B cell (primary cell): ENCODE measurements around the gene NTRK2. TPM values are rescaled to one million over a fixed set of nuclear protein-coding genes. Genes with fewer than 3 reads are reported as not detected.

ENCODE experiments used
- ATAC-seq: fragments of 200-7000 bp; cut with Tn5 transposase; one replicate; pipeline ENCODE4 v1.10.0; 2021; ENCODE audit warnings: low read depth, mild to moderate bottlenecking, moderate number of reproducible peaks, moderate library complexity
- CTCF ChIA-PET: fragments of 350-600 bp; sonication (Branson Sonifier 250); formaldehyde crosslinking; loops from one replicate; lab custom pipeline; 2021; ENCODE audit warnings: antibody characterized with exemption, inconsistent platforms; lab: Charles Lee
- POLR2A ChIA-PET: fragments of 350-600 bp; sonication (Branson Sonifier 250); formaldehyde crosslinking; loops from one replicate; lab custom pipeline; 2021; ENCODE audit warnings: antibody characterized with exemption; lab: Charles Lee
- DNase-seq: peaks from one replicate; pipeline ENCODE4 v3.0.0; 2013
- H2AFZ ChIP-seq: 2 replicates; pipeline ENCODE4 v1.6.1; 2012; ENCODE audit warnings: mild to moderate bottlenecking, low read depth, low read length; ENCODE audit not compliant: insufficient read depth, poor library complexity, severe bottlenecking
- H3K27ac ChIP-seq, 2 donors: 1 replicate in 1 of 2; 2 replicates in 1 of 2; pipeline ENCODE4 v1.5.1; 2012 to 2013; ENCODE audit warnings: low read length in 2 of 2, mild to moderate bottlenecking in 2 of 2, moderate library complexity in 1 of 2
- H3K27me3 ChIP-seq, 4 experiments: fragments of 200-600 bp in 1 of 4; sonication (generic) in 1 of 4; replicated peaks in 1 of 4; 1 replicate in 2 of 4; 2 replicates in 2 of 4; pipeline versions ENCODE4 v1.6.1 to v1.7.0; 2013 to 2016; ENCODE audit warnings: low read length in 3 of 4, mild to moderate bottlenecking in 2 of 4, mixed read lengths in 1 of 4, moderate library complexity in 1 of 4; ENCODE audit not compliant: insufficient read depth in 4 of 4, control insufficient read depth in 3 of 4; ENCODE audit errors: control extremely low read depth in 1 of 4
- H3K36me3 ChIP-seq, 2 experiments: replicated peaks in 1 of 2; 1 replicate in 1 of 2; 2 replicates in 1 of 2; pipeline versions ENCODE4 v1.6.1 to v1.7.1; 2013; ENCODE audit warnings: low read length in 1 of 2; ENCODE audit not compliant: insufficient read depth in 2 of 2, control insufficient read depth in 1 of 2; ENCODE audit errors: control extremely low read depth in 1 of 2, extremely low read depth in 1 of 2
- H3K4me1 ChIP-seq, 2 donors: fragments of 200-600 bp in 1 of 2; sonication (generic) in 1 of 2; 1 replicate in 1 of 2; 2 replicates in 1 of 2; pipeline versions ENCODE4 v1.5.1 to v1.6.1; 2013 to 2017; ENCODE audit warnings: low read length in 2 of 2; ENCODE audit not compliant: control insufficient read depth in 2 of 2, insufficient read depth in 2 of 2
- H3K4me2 ChIP-seq: replicated peaks from 2 replicates; pipeline ENCODE3; 2012; ENCODE audit warnings: mild to moderate bottlenecking, low read depth, low read length; ENCODE audit not compliant: poor library complexity, severe bottlenecking
- H3K4me3 ChIP-seq, 5 experiments: fragments of 200-600 bp in 1 of 5; sonication (generic) in 1 of 5; 1 replicate in 3 of 5; 2 replicates in 2 of 5; pipeline versions ENCODE4 v1.5.1 to v1.7.0; 2011 to 2016; ENCODE audit warnings: low read length in 4 of 5, mild to moderate bottlenecking in 4 of 5, low read depth in 2 of 5, control low read depth in 1 of 5, moderate library complexity in 1 of 5; ENCODE audit not compliant: insufficient read depth in 1 of 5; ENCODE audit errors: control extremely low read depth in 1 of 5, extremely low read depth in 1 of 5
- H3K79me2 ChIP-seq: fragments of 200-600 bp; sonication (generic); one replicate; pipeline ENCODE4 v1.6.0; 2016; ENCODE audit warnings: low read length; ENCODE audit not compliant: control insufficient read depth, insufficient read depth
- H3K9ac ChIP-seq: fragments of 200-600 bp; sonication (generic); 2 replicates; pipeline ENCODE4 v1.6.1; 2017; ENCODE audit warnings: mild to moderate bottlenecking, low read length, moderate library complexity
- H3K9me3 ChIP-seq, 3 donors: one replicate each; pipeline versions ENCODE4 v1.6.1 to v1.7.1; 2013; ENCODE audit warnings: low read length in 2 of 3; ENCODE audit not compliant: control insufficient read depth in 2 of 3, insufficient read depth in 1 of 3; ENCODE audit errors: control extremely low read depth in 1 of 3
- H4K20me1 ChIP-seq: 2 replicates; pipeline ENCODE4 v1.6.0; 2012; ENCODE audit warnings: mild to moderate bottlenecking, low read length; ENCODE audit not compliant: insufficient read depth, control insufficient read depth, poor library complexity, severe bottlenecking
- H3K27ac Mint-ChIP-seq: one replicate; pipeline ENCODE4 v1.8.0; 2021; ENCODE audit warnings: mixed read lengths
- H3K27me3 Mint-ChIP-seq: one replicate; pipeline ENCODE4 v1.8.0; 2021; ENCODE audit warnings: mixed read lengths
- H3K4me1 Mint-ChIP-seq: one replicate; pipeline ENCODE4 v1.8.0; 2021; ENCODE audit warnings: mixed read lengths
- H3K4me3 Mint-ChIP-seq: one replicate; pipeline ENCODE4 v1.8.0; 2021; ENCODE audit warnings: mixed read lengths
- H3K9me3 Mint-ChIP-seq: one replicate; pipeline ENCODE4 v1.8.0; 2022; ENCODE audit warnings: mixed read lengths; ENCODE audit not compliant: insufficient read depth
- CTCF ChIP-seq: fragments of 200-600 bp; IDR thresholded peaks from one replicate; pipeline ENCODE4 v1.8.0; 2022; ENCODE audit warnings: antibody characterized with exemption, mild to moderate bottlenecking
- EZH2 ChIP-seq: IDR thresholded peaks from 2 replicates; pipeline ENCODE4 v1.6.1; 2012; ENCODE audit warnings: borderline replicate concordance, low read depth, mild to moderate bottlenecking, moderate library complexity, low read length; ENCODE audit not compliant: insufficient read depth, poor library complexity, severe bottlenecking
- WGBS: methylation state at CpG from one replicate; pipeline ENCODE4 v1.1.5; 2013; ENCODE audit warnings: missing lambda C conversion rate; ENCODE audit not compliant: insufficient coverage; 5-methylcytosine and 5-hydroxymethylcytosine counted together
- intact Hi-C: fragments of 100-400 bp; cut with micrococcal nuclease; formaldehyde crosslinking; loops from one replicate; pipeline ENCODE4 v1.10.0; 2022
- polyA plus RNA-seq: library from polyadenylated mRNA; depleted of rRNA; stranded (reverse); fragments of >200 nt; gene quantifications from 2 replicates; pipeline ENCODE4 v1.2.3, GENCODE V29; 2012
- total RNA-seq, 2 donors: library from RNA; stranded (reverse); fragments of 120-200 nt in 1 of 2; gene quantifications; 1 replicate in 1 of 2; 2 replicates in 1 of 2; pipeline versions ENCODE4 v1.2.3 to v1.2.4, GENCODE V29; 2013 to 2022

Gene NTRK2
- total and polyA plus RNA-seq, 2 donors (not counting 1 experiment from before 2014, with no cell fraction given) = 0.03 to 0.10 TPM

GRCh38 chr9:84926793-84927192 lies 257.3 kb downstream of the NTRK2 start:
- CTCF ChIA-PET = no interaction called here
- no peak overlapping the region for H3K27ac Mint-ChIP-seq
- DNase-seq (no peak), ATAC-seq (no peak)
- peaks cover 0 to 3% (median 0%) of the 10 kb centered on the region in 3 donors for H3K9me3 ChIP-seq
- POLR2A ChIA-PET = no interaction called here
- H3K27me3 ChIP-seq = no peaks in the 10 kb centered on the region
- H3K4me3 ChIP-seq = no peak overlapping the region
- no peaks in the 10 kb centered on the region for H3K4me1 Mint-ChIP-seq
- no peak overlapping the region for H3K27ac ChIP-seq
- no peak overlapping the region for H3K4me3 Mint-ChIP-seq
- intact Hi-C loops = no loop called here
- no peak overlapping the region for H2AFZ ChIP-seq
- no peaks in the 10 kb centered on the region for H3K36me3 ChIP-seq
- no peaks in the 10 kb centered on the region for H3K9me3 Mint-ChIP-seq
- H3K27me3 Mint-ChIP-seq = peaks cover 4% of the 10 kb centered on the region
- H3K4me2 ChIP-seq = no peak overlapping the region
- no peaks in the 10 kb centered on the region for H4K20me1 ChIP-seq
- TF ChIP-seq CTCF = no peak
- no peak for TF ChIP-seq EZH2
- H3K9ac ChIP-seq = no peak overlapping the region
- WGBS = no CpG with 5 or more reads among the region's 3 CpGs
- no peaks in the 10 kb centered on the region for H3K4me1 ChIP-seq
- H3K79me2 ChIP-seq = no peaks in the 10 kb centered on the region

- Histone ChIP-seq H3K9me3 (peaks cover 0 to 3% (median 0%) of the 10 kb centered on the region in 3 donors), H3K27ac (no peak overlapping the region), H3K4me2 (no peak overlapping the region), H4K20me1 (no peaks in the 10 kb centered on the region), H3K36me3 (no peaks in the 10 kb centered on the region), H3K4me3 (no peak overlapping the region), H3K9ac (no peak overlapping the region), H3K79me2 (no peaks in the 10 kb centered on the region), H3K27me3 (no peaks in the 10 kb centered on the region), H3K4me1 (no peaks in the 10 kb centered on the region), H2AFZ (no peak overlapping the region)
- ChIA-PET CTCF (no interaction called here), POLR2A (no interaction called here)
- no peak for DNase-seq
- 90% methylated on average over 2 of the region's 6 CpGs for WGBS
- peaks cover 4% of the 10 kb centered on the region for H3K27me3 Mint-ChIP-seq
- no peaks in the 10 kb centered on the region for H3K9me3 Mint-ChIP-seq
- H3K4me1 Mint-ChIP-seq = no peaks in the 10 kb centered on the region
- intact Hi-C loops = no loop called here
- H3K4me3 Mint-ChIP-seq = no peak overlapping the region
- no peak overlapping the region for H3K27ac Mint-ChIP-seq
- TF ChIP-seq EZH2 (no peak), CTCF (no peak)
- no peak for ATAC-seq
These were observed 258.9 kb downstream of the NTRK2 start for GRCh38 chr9:84928419-84928818.
